ENCODE measurements around the gene F11. TPM values are rescaled to one million over a fixed set of nuclear protein-coding genes. Genes with fewer than 3 reads are reported as not detected.

F11 gene
- total RNA-seq, 1 donor from 2014 or later = not detected

DNA sequence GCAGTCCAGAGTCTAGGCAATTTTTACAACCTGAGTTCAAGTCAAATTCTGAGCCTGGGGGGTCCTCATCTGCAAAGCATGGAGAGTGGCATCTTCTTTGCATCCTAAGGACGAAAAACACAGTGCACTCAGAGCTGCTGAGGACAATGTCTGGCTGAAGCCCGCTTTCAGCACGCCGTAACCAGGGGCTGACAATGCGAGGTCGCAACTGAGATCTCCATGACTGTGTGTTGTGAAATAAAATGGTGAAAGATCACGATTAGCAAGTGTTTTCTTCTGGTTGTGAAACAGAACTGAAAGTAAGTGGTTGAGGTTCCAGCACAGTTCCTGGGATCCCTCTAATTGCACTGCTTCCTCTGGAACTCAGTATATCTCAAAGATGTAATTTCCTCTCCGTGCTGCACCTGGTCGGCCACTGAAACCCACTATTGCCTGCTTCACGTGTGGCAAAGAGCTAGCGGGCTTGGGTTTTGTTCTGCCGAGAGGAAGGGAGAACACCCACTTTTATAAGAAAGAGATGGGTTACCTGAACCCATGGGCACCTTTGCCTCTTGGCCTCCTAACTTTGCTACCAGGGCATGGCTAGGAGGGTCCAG lies 7.7 kb upstream of the F11 start:
- Histone ChIP-seq H3K27me3 (no peaks in the 10 kb centered on the region), H3K4me3 (no peak overlapping the region), H3K79me2 (ENCODE audit: low read depth) (no peaks in the 10 kb centered on the region), H3K9ac (no peak overlapping the region), H4K20me1 (ENCODE audit: low read depth) (no peaks in the 10 kb centered on the region), H3K4me2 (no peak overlapping the region), H3K9me3 (ENCODE audit: low read depth) (no peaks in the 10 kb centered on the region), H3K27ac (no peak overlapping the region), H3K4me1 (no peaks in the 10 kb centered on the region), H3K36me3 (no peaks in the 10 kb centered on the region), H3F3A (ENCODE audit: low read depth) (no peaks in the 10 kb centered on the region), H2AFZ (replicated peaks) (peak overlapping the region; percentile 10)
- Mint-ChIP-seq H3K27ac (no peak overlapping the region), H3K4me1 (no peaks in the 10 kb centered on the region), H3K4me3 (no peak overlapping the region), H3K27me3 (ENCODE audit: insufficient read depth, low read depth) (no peaks in the 10 kb centered on the region), H3K36me3 (no peaks in the 10 kb centered on the region), H3K9me3 (peaks cover 2% of the 10 kb centered on the region)
- no peak for TF ChIP-seq EZH2 (IDR thresholded peaks at IDR 0.05)
- TF ChIP-seq EZH2phosphoT487 (IDR thresholded peaks at IDR 0.05) = no peak
- TF ChIP-seq CTCF (IDR thresholded peaks at IDR 0.05) = no peak
- DNase-seq (ENCODE audit: low spot score) = no peak

GRCh38 chr4:186260117-186260503 lies 5.9 kb upstream of the F11 start:
- Mint-ChIP-seq H3K9me3 (peaks cover 2% of the 10 kb centered on the region), H3K4me3 (no peak overlapping the region), H3K27ac (no peak overlapping the region), H3K36me3 (no peaks in the 10 kb centered on the region), H3K27me3 (ENCODE audit: insufficient read depth, low read depth) (peaks cover 5% of the 10 kb centered on the region), H3K4me1 (peaks cover 1% of the 10 kb centered on the region)
- no peaks in the 10 kb centered on the region for H3K36me3 ChIP-seq
- H3K9ac ChIP-seq = no peak overlapping the region
- H3K4me1 ChIP-seq = no peaks in the 10 kb centered on the region
- no peak for DNase-seq (ENCODE audit: low spot score)
- no peak overlapping the region for H2AFZ ChIP-seq (replicated peaks)
- H3K27me3 ChIP-seq = no peaks in the 10 kb centered on the region
- H3K9me3 ChIP-seq (ENCODE audit: low read depth) = no peaks in the 10 kb centered on the region
- TF ChIP-seq EZH2phosphoT487 (IDR thresholded peaks at IDR 0.05) = no peak
- TF ChIP-seq CTCF (IDR thresholded peaks at IDR 0.05) = no peak
- TF ChIP-seq EZH2 (IDR thresholded peaks at IDR 0.05) = no peak
- no peak overlapping the region for H3K27ac ChIP-seq
- H3K79me2 ChIP-seq (ENCODE audit: low read depth) = no peaks in the 10 kb centered on the region
- H4K20me1 ChIP-seq (ENCODE audit: low read depth) = no peaks in the 10 kb centered on the region
- no peak overlapping the region for H3K4me3 ChIP-seq
- H3F3A ChIP-seq (ENCODE audit: low read depth) = no peaks in the 10 kb centered on the region
- H3K4me2 ChIP-seq = no peak overlapping the region

GRCh38 chr4:186260504-186261448 lies 5.2 kb upstream of the F11 start:
- Mint-ChIP-seq H3K27ac (no peak overlapping the region), H3K9me3 (peaks cover 2% of the 10 kb centered on the region)
- no peaks in the 10 kb centered on the region for H4K20me1 ChIP-seq (ENCODE audit: low read depth)

More at GRCh38 chr4:186260504-186261448, 5.2 kb upstream of the F11 start:
- peaks cover 2% of the 10 kb centered on the region for H3K4me1 ChIP-seq
- H3K9me3 ChIP-seq (ENCODE audit: low read depth) = no peaks in the 10 kb centered on the region
- H3K4me2 ChIP-seq = no peak overlapping the region
- no peaks in the 10 kb centered on the region for H3K36me3 ChIP-seq
- peaks cover 5% of the 10 kb centered on the region for H3K27me3 Mint-ChIP-seq (ENCODE audit: insufficient read depth, low read depth)
- no peak overlapping the region for H2AFZ ChIP-seq (replicated peaks)
- H3K79me2 ChIP-seq (ENCODE audit: low read depth) = no peaks in the 10 kb centered on the region
- H3K4me3 Mint-ChIP-seq = no peak overlapping the region
- peaks cover 8% of the 10 kb centered on the region for H3K4me1 Mint-ChIP-seq
- H3K36me3 Mint-ChIP-seq = no peaks in the 10 kb centered on the region
- H3K9ac ChIP-seq = no peak overlapping the region
- no peak for DNase-seq (ENCODE audit: low spot score)
- no peak for TF ChIP-seq CTCF (IDR thresholded peaks at IDR 0.05)
- TF ChIP-seq EZH2 (IDR thresholded peaks at IDR 0.05) = no peak
- no peak for TF ChIP-seq EZH2phosphoT487 (IDR thresholded peaks at IDR 0.05)
- H3K4me3 ChIP-seq = no peak overlapping the region
- H3K27me3 ChIP-seq = no peaks in the 10 kb centered on the region
- no peaks in the 10 kb centered on the region for H3F3A ChIP-seq (ENCODE audit: low read depth)
- no peak overlapping the region for H3K27ac ChIP-seq
